Duodenal mucosa (tissue), 2 donors: Measurements from ENCODE around the gene TMCC1.

Experiments
- H3K27ac ChIP-seq: one replicate; pipeline ENCODE4 v1.7.0; 2013; ENCODE audit warnings: low read depth, low read length
- H3K27me3 ChIP-seq, 2 donors: one replicate each; pipeline ENCODE4 v1.7.0; 2013; ENCODE audit warnings: low read length in 2 of 2, control low read depth in 1 of 2; ENCODE audit not compliant: insufficient read depth in 2 of 2, control insufficient read depth in 1 of 2
- H3K36me3 ChIP-seq, 2 donors: one replicate each; pipeline ENCODE4 v1.7.0; 2013; ENCODE audit warnings: low read length in 2 of 2, control low read depth in 1 of 2; ENCODE audit not compliant: insufficient read depth in 2 of 2, control insufficient read depth in 1 of 2
- H3K4me1 ChIP-seq, 2 donors: one replicate each; pipeline ENCODE4 v1.7.0; 2013; ENCODE audit warnings: low read length in 2 of 2, control low read depth in 1 of 2; ENCODE audit not compliant: insufficient read depth in 2 of 2, control insufficient read depth in 1 of 2
- H3K4me3 ChIP-seq, 2 donors: one replicate each; pipeline ENCODE4 v1.7.0; 2013; ENCODE audit warnings: low read length in 2 of 2, low read depth in 1 of 2
- H3K9ac ChIP-seq, 2 donors: one replicate each; pipeline ENCODE4 v1.7.0; 2013; ENCODE audit warnings: low read length in 2 of 2, low read depth in 1 of 2
- H3K9me3 ChIP-seq, 2 donors: one replicate each; pipeline ENCODE4 v1.7.0; 2013; ENCODE audit warnings: low read length in 2 of 2, control low read depth in 1 of 2; ENCODE audit not compliant: control insufficient read depth in 1 of 2

TMCC1 gene

DNA sequence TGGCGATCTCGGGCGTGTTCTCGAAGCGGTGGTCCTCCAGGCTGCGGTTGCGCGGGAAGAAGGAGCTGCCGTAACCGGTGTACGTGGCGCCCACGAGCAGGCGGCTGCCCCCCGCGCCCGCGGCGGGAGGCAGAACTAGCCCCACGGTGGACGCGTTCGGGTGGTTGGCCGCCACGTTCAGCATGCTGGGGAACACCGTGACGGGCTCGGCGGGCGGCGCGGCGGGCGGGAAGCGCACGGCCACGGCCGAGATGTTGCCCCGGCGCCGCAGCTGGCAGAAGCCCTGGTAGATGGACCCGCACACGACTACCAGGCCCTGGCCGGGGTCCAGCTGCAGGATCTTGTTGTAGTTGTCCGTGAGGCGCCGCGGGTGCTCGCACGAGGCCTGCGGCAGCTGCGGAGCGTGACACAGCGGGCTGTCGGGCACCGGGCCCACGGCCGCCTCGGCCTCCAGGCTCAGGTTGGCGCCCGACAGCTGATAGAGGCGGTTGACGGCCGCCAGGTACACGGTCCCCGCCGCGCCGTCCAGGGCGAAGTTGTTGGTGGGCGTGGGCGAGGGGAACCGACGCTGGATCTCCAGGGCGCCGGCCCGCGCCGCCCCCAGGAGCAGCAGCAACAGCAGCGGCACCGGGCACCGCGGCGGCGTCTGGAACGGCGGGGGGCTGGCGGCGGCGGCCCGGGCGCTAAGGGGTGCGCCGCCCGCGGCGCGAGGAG lies 287.4 kb downstream of the TMCC1 start:
- Histone ChIP-seq H3K36me3 (no peaks in the 10 kb centered on the region), H3K9me3 (no peaks in the 10 kb centered on the region), H3K27me3 (peaks cover 26 to 45% of the 10 kb centered on the region in 2 donors), H3K9ac (peak overlapping the region; percentile 4 to 43), H3K4me1 (peaks cover 12 to 45% of the 10 kb centered on the region in 2 donors), H3K4me3 (peak overlapping the region; percentile 55 to 74), H3K27ac (peak overlapping the region; percentile 51)

DNA sequence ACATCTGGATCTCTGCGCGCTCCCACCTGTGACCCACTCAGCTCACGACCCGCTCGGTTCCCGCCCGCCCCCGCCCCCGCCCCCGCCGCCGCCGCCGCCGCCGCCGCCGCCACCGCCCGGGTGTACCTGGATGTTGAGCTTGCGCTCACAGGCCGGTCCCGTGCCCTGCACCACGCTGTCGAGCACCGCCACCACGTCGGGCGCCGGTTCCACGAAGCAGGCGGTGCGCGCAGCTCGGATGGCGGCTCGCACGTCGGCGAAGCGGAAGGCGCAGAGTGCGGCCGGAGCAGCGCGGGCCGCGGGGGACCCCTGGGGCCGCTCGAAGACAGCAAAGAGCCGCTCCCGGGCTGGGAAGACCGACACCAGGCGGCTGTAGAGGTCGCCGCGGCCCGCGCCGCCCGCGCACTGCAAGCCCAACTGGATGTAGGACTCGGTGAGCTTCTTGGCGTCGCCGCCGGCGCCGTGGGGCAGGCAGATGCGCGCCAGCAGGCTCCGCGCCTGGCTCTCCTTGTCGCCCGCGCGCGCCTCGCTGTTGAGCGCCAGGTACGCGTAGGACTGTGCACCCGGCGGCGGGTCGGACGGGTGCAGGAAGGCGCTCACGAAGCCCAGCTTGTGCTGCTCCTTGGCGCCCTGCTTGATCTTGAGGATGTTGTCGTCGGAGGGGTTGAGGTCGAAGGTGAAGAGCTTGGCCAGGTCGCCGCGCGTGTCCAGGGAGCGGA lies 288.1 kb downstream of the TMCC1 start:
- peaks cover 26 to 45% of the 10 kb centered on the region in 2 donors for H3K27me3 ChIP-seq
- no peaks in the 10 kb centered on the region for H3K36me3 ChIP-seq
- no peaks in the 10 kb centered on the region for H3K9me3 ChIP-seq
- peak overlapping the region; percentile 4 to 38 for H3K9ac ChIP-seq
- H3K27ac ChIP-seq, result peak overlapping the region; percentile 50
- peak overlapping the region; percentile 63 to 74 for H3K4me3 ChIP-seq
- H3K4me1 ChIP-seq, result peaks cover 12 to 52% of the 10 kb centered on the region in 2 donors

DNA sequence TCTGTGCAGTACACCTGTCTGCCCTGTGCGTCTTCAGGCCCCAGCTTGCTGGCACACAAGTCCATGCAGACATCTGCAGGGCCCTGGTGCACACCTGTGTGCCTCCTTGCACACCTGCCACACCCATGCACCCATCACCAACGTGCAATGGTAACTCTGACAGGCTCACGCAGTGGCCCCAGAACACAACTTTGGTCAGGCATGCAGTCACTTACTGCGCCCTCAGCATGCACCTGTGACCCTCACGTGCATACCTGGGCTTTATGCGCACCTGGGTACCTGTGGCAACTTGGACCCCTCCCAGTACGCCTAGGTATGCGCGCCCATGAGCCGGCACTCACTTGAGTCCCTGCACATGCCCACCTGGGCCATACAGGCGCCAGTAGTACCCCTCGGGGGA lies 288.7 kb downstream of the TMCC1 start:
- Histone ChIP-seq H3K27ac (no peak overlapping the region), H3K4me3 (peak overlapping the region; percentile 63 to 70), H3K9ac (peak overlapping the region; percentile 15 to 69), H3K36me3 (no peaks in the 10 kb centered on the region), H3K27me3 (peaks cover 26 to 45% of the 10 kb centered on the region in 2 donors), H3K9me3 (no peaks in the 10 kb centered on the region), H3K4me1 (peaks cover 12 to 57% of the 10 kb centered on the region in 2 donors)

DNA sequence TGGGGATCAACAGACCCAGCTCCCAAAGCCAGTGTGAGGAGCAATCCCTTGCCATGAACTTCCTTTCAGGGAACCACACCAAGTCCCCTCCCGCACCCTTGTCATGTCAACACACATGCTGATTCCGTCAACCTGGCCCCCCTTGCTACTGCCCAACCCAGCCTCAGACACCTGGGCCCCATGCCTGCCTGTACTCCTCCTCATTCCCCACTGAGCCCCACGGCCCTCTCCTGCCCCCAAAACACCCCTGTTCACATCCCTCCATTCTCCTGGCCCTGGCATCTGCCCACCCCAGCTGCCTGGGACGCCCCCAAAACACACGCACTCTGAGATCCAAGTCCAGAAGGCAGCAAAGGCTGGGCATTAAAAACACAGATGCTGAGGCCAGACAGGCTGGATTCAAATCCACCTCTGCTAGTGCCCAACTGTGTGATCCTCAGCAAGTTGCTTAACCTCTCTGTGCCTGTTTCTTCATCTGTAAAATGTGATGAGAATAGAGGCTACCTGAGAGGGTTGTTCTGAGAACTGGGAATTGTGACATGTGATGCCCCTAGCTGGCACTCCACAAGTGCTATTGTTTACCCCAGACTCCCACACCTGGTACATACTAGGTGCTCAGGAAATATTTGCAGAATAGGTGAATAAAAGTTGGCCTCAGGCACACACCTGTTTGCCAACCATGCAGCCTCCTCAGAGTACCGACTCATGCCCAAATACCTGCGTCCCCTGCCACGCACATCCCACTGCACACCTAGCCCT lies 289.3 kb downstream of the TMCC1 start:
- Histone ChIP-seq H3K9ac (peak overlapping the region in 1 of 2 donors; percentile 69), H3K36me3 (no peaks in the 10 kb centered on the region), H3K27me3 (peaks cover 26 to 45% of the 10 kb centered on the region in 2 donors), H3K4me3 (peak overlapping the region; percentile 63 to 70), H3K9me3 (no peaks in the 10 kb centered on the region), H3K27ac (no peak overlapping the region), H3K4me1 (peaks cover 12 to 63% of the 10 kb centered on the region in 2 donors)

DNA sequence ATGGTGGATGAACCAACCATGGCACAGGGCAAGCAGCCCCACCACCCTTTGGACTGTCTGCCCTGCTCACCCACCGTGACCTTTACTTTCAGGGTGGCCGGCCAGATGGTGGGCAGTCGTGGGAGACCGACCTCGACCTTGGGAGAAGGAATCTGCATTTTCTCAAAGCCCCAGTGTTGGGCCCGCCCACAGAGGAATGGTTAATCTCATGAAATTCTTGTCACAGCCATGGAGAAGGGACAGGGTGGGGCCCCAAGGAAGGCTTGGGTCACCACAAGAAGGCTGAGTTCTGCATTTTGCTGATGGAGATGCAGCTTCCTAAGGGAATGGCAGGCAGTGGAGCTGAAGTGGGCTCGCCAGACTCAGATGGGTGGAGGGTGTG lies 290.0 kb downstream of the TMCC1 start:
- no peaks in the 10 kb centered on the region for H3K9me3 ChIP-seq
- H3K9ac ChIP-seq, result peak overlapping the region in 1 of 2 donors; percentile 18
- peak overlapping the region; percentile 63 to 70 for H3K4me3 ChIP-seq
- no peaks in the 10 kb centered on the region for H3K36me3 ChIP-seq
- peaks cover 11 to 63% of the 10 kb centered on the region in 2 donors for H3K4me1 ChIP-seq
- no peak overlapping the region for H3K27ac ChIP-seq
- H3K27me3 ChIP-seq, result peaks cover 26 to 41% of the 10 kb centered on the region in 2 donors

DNA sequence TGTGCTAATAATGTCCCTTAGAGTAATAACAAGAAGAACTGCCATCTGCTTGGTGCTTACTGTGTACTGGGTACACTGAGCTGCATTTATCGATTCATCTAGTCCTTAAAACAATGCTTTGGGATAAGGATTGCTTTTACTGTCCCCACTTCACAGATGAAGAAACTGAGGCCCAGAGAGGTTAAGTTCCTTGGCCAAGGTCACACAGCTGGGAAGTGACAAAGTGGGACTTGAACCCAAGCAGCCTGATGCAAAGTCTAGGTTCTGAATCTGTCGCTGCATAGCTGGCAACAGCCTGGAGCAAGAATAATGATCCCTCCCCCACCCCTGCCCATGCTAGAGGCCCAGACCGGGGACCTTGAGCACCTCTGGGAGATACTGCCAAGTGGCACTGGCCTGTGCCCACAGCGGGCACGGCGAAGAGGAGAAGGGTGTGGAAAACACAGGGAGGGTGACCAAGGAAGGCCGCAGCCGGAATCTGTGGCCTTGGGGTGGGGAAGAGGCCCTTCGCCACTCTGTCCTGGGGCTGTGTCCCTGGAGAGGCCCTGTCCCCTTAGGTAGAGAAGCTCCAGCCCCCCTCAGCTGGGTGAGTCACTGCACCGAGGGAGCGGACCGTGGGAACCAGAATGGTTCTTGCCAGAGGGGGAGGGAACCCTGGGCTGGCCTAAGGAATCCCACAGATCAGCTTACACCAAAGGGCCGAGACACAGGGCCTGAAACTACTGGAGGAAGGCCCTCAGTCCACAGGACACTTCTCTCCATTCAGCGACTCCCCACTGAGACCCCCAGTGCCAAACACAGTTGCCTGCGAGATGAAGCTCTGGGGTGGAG lies 290.6 kb downstream of the TMCC1 start:
- Histone ChIP-seq H3K9ac (peak overlapping the region in 1 of 2 donors; percentile 18), H3K4me3 (peak overlapping the region; percentile 63 to 70), H3K9me3 (no peaks in the 10 kb centered on the region), H3K36me3 (no peaks in the 10 kb centered on the region), H3K4me1 (peaks cover 5 to 63% of the 10 kb centered on the region in 2 donors), H3K27ac (no peak overlapping the region), H3K27me3 (peaks cover 22 to 36% of the 10 kb centered on the region in 2 donors)

DNA sequence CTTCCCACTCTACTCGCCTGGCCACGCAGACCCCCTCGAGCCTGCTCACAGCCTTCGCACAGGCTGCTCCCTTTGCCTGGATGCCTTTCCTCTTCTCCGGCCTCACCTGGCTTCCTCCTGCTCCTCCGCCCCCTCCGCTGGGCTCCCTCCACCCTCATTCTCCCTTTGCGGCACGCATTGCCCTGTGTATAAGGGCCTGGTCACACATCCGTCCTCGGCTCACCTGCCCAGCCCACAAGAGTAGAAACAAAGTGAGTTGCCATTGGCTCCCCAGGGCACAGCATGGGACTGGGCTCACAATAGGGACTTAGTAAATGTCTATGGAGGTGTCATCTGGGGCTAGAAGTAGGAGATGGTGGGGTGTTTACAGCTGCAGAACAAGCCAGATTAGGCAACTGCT lies 291.2 kb downstream of the TMCC1 start:
- Histone ChIP-seq H3K9ac (no peak overlapping the region), H3K36me3 (no peaks in the 10 kb centered on the region), H3K4me1 (peaks cover 12 to 63% of the 10 kb centered on the region in 2 donors), H3K27ac (no peak overlapping the region), H3K9me3 (no peaks in the 10 kb centered on the region), H3K4me3 (peak overlapping the region in 1 of 2 donors; percentile 36), H3K27me3 (peaks cover 17 to 29% of the 10 kb centered on the region in 2 donors)

DNA sequence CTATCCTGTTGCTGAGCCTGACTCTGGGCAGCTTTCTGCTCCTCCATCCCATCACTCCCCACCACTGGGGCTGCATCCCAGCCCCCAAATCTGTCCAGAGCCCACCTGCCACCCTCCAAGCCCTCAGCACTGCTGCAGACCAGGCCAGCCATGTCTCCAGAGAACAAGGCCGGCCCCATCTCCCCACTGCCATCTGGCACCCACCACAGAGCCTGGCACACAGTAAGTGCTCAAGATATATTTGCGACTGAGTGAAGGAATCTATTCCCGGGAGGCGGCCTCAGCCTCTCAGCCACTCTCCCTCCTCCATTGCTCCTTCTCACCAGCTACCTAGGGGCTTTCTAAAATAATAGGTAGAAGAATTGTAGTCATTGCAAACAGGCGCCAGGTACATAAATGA lies 291.8 kb downstream of the TMCC1 start:
- no peaks in the 10 kb centered on the region for H3K9me3 ChIP-seq
- no peaks in the 10 kb centered on the region for H3K36me3 ChIP-seq
- H3K27me3 ChIP-seq, result peaks cover 17 to 26% of the 10 kb centered on the region in 2 donors
- peaks cover 15 to 68% of the 10 kb centered on the region in 2 donors for H3K4me1 ChIP-seq
- no peak overlapping the region for H3K4me3 ChIP-seq
- H3K27ac ChIP-seq, result no peak overlapping the region
- H3K9ac ChIP-seq, result no peak overlapping the region

DNA sequence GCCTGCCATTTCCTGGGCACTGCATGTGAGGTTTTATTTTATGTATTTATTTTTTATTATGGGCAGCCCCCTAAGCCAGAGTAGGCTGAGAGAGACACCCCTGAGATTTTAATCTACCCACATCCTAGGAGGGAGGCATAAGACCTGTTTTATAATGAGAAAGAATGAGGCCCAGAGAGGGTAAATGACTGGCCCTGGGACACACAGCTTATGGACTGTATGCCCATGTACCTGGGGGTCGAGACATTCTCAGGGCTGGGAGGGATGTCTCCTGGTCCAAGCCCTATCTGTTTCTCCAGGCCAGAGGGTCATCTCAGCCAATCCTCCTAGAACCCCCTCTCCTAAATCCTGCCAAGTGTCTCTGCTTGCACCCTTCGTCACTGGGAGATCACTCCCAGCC lies 293.2 kb downstream of the TMCC1 start:
- no peaks in the 10 kb centered on the region for H3K36me3 ChIP-seq
- peaks cover 16 to 75% of the 10 kb centered on the region in 2 donors for H3K4me1 ChIP-seq
- no peak overlapping the region for H3K27ac ChIP-seq
- H3K9me3 ChIP-seq, result no peaks in the 10 kb centered on the region
- peaks cover 10 to 16% of the 10 kb centered on the region in 2 donors for H3K27me3 ChIP-seq
- H3K4me3 ChIP-seq, result no peak overlapping the region
- H3K9ac ChIP-seq, result no peak overlapping the region
